GM21360 (cell line): ENCODE results near the gene MAP7D2.
"Not testable (repeated sequence)": the region's sequence is repeated elsewhere in the genome, so short reads cannot be mapped to it uniquely, and the experiment has no call there.

ENCODE experiments used
- ATAC-seq: cut with Tn5 transposase; IDR thresholded peaks from one replicate; pipeline ENCODE4 v1.9.1; 2021; ENCODE audit warnings: mild to moderate bottlenecking, moderate library complexity; ENCODE audit not compliant: unreplicated experiment

Gene MAP7D2

DNA sequence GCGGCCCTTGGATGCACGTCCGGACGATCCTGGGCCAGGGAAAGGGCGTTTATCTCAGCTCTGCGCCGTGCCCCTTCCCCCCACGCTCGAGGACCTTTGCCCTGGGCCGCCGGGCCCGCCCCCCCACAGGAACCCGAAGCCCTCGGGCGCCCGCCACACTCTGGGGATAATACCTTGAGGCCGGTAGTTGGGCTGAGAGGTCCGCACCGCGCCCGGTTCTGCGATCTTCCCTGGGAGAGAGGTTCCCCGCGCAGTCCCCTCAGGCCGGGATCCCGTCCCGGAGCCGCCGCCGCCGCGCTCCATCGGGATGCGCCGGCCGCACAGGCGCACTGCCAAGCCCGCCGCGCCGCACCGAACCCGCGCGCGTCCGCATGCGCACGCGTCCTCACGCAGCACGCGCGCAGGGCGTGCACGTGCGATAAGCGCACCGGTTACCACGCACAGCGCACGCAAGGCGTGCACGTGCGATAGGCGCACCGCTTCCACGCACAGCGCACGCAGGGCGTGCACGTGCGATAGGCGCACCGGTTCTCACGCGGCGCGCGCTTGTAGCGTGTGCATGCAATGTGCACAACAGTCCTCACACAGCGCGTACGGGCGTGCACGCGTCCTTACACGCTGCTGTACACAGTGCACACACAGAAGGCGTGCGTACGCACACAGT, at the start of gene MAP7D2:
MAP7D2 (minus strand) TSS at position 331 of the 664 bp plus-strand sequence; CDS start at position 303, 28 bp downstream.
- ATAC-seq = no peak

DNA sequence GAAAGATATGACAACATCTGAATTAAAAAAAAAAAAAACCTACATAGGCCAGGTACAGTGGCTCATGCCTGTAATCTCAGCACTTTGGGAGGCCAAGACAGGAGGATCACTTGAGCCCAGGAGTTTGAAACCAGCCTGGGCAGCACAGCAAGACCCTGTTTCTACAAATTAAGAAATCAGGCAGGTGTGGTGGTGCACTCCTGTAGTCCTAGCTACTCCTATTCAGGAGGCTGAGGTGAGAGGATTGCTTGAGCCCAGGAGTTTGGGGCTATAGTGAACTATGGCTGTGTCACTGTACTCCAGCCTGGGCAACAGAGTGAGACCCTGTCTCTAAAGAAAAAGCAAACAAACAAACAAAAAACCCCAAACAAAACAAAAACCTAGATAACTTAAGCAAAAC, 45.8 kb upstream of the MAP7D2 start:
- ATAC-seq = not testable (repeated sequence)

DNA sequence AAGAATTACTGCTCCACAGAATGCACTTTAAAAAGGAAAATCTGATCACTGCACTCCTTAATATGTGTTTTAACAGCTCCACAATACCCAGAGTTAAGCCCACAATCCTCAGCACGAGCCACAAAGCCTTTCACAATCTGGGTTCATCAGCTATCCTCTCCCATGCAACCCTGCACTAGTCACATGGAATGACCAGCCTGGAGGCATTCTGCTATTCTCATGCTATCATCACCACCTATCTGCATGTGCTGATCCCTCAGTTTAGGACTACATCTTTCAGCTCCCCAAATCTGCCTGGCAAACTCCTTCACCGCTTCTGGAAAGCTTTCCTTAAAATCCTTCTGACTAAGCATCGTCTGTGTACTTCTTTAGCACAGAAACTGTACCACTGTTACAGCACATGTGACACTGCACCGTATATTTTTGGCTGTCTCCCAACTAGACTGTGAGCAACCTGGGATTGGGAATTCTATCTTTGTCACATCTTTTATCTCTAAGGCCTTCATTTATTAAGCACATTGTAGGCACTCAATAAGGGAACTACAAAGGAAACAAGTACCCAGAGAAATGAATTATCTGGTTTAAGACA, 43.2 kb upstream of the MAP7D2 start:
- ATAC-seq = no peak

DNA sequence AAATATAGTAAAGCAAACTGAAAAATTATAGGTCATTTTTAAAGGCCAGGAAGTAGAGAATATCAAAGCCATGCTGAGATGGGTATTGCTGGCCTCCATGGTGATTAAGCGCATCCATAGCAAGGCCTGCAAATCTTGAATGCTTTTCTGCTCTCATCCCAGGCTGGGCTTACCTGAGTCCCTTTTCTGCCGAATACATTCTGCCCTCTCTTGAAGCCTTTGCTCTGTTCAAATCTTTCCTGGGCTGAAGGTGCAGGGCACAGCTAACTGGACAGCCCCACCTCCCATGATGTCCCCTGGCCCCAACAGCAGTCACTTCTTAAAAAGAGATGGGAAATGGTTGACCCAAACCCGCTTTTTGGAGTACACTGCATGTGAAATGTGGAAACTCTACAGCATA, 35.0 kb upstream of the MAP7D2 start:
- ATAC-seq = no peak

DNA sequence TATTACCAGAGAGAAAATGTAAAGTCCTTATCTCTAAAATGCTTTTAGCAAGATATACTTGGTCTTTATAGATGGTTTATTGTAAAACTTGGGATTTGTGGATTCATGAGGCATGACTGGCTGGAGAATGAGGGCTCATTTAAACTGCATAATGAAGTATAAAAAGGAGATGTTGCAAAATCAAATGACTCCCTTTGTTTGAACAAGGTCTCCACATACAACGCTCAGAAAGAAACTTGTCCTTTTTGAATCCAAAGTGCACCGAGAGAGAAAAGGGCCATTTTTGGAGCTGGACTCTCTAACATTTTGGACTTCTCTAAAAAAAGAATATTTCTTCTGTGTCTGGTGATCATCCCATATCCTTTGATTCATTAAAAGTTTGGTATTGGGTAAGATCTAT, 32.6 kb upstream of the MAP7D2 start:
- no peak for ATAC-seq

DNA sequence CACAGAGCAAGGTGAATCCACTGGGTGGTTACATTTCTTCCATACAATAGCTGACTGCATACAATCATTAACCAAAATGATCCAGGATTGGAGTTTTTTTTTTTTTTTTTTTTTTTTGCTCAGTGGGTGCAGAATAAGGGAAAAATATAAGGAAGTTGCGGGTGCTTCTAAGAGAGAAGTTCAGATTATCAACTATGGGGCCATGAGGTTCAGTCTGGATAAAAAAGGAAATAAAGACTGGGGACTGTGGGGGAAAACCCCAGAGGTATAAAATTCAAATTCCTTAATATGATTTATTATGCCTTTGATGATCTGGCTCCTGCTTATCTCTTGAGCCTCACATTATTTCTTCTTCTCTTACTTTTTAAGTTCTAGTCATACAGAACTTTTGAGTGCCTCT, 30.9 kb upstream of the MAP7D2 start:
- no peak for ATAC-seq

DNA sequence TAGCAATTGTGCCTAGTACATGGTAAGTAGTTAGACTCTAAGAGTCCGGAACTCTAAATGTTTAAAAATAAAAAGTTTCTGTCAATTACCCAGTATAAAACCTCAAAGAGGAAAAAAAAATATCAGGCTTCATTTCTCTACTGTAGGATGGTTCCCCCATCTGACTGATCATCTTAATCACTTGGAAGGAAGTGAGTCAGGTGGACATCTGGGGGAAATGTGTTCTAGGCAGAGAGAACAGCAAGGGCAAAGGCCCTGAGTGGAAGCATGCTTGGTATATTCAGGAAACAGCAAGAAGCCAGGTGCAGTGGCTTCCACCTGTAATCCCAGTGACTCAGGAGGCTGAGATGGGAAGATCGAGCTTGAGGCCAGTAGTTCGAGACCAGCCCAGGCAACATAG, 27.8 kb upstream of the MAP7D2 start:
- no peak for ATAC-seq

DNA sequence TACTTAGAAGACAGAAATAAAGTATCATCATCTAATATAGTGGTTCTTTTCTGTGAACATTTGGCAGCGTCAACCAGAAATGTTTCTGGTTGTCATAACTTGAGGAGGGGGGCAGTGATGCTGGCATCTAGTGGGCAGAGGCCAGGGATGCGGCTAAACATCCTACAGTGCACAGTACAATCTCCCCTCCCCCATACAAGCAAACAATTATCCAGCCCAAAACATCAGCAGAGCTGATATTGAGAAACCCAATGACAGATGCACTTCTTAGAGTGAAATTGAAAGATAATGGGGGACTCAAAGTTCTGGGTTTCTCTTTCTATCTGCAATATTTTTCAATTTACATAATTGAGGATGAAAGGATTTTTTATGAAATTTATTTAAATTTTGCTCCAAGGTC, 26.9 kb upstream of the MAP7D2 start:
- no peak for ATAC-seq

DNA sequence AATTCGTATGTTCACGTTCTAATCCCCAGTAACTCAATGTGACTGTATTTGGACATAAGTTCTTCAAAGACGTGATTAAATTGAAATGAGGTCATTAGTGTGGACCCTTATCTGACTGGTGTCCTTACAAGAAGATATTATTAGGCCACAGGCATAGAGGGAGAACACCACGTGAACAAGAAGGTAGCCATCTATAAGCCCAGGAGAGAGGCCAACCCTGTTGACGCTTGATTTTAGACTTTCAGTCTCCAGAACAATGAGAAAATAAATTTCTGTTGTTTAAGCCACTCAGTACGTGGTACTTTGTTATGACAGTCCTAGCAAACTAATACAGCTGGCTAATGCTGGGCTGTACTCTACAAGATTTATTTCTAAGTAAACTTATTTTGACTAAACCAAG, 26.4 kb upstream of the MAP7D2 start:
- ATAC-seq = no peak

DNA sequence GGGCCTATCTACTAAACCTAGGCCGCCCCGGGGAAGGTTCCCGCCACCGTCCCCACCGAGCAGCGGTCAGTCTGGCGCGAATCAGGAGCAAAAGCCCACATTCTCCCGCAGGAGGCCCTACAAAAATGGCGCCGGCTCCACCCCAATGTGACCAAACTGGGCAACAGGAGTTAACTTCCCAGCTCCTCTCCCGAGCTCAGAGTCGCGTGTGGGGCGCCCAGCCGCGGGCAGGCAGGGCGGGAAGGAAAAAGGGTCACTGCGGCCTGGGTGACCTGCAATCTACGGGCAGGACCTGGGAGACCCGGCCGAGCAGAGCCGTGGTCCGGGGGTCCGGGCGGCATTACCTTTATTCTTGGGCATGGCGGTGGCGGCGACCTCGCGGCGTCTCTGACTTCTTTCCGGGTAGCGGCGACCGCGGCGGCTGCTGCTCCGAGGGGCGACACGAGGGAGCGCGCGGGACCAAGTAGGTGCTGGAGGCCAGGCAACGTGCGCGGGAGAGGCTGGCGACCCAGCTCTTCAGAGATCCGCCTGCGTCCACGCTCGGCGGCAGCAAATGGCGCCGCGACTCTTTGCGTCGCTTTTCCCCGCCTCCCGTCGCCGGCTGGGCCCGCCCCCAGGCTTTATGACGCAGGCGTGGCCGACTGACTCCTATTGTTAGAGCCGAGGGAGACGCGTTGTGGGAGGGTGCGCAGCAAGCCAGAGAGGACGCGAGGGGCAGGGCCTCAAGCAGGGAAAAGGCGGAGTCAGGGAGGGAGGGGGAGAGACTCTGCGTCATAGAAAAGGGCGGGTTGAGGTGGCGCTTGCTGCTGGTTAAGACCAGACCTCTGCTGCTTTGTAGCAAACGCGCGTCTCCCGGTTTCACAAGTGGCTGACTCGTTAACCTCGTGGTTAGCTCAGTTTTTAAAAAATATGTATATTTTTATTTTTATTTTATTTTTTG, 24.8 kb upstream of the MAP7D2 start, which contains the start of gene EIF1AX:
EIF1AX (minus strand) TSS at position 558 of the 940 bp plus-strand sequence; CDS start at position 360, 198 bp downstream.
- peak; percentile 99 for ATAC-seq

DNA sequence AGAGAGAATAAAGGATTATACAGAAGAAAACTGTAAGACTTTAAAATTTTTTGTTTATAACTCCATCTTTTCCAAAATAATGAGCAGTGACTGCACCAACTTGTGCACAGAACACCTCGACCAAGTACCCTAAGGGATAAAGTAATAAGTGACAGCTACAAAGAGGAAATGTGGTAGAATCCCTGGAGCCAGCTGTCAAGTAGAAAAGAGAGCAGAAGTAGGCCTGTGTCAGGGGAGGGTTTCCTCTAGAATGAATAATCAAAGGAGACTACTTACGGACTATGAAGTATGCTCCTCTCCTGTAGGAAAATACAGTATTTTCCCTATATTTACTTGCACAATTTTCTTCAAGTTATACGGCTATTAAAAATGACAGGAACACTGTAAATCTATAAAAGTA, 23.7 kb upstream of the MAP7D2 start:
- ATAC-seq = no peak

DNA sequence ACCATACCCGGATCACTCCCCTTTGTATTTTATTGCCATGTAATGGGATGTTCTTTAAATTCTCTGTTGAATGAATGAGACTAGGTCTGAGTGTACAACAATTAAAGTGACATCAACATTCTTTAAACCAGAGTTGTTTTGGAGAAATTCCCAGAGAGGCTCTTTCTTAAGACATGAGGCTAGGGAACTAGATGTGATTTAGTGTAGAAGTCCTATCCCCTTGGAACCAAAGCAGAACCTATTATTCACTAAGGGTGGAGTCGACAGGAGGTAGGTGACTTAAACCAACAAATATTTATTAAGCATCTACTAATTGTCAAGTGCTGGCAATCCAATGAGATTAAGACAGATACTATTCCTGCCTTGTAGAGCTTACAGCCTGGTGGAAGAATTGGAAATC, 23.3 kb upstream of the MAP7D2 start:
- no peak for ATAC-seq

DNA sequence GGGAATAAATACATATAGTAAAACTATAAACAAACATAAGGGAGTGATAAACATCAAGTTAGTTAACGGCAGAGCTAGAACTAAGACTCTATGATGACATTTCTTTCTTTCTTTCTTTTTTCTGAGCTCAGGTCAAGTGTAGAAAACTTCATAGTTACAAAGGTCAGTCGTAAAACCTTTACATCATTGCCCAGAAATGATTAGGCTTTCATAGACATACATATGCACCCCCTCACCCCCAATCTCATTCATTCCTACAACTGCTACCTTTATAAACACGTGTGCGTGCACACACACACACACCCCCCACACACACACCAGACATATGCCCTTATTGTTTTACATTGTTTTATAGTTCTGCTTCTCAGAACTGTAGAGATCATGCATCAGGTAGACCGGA, 19.2 kb upstream of the MAP7D2 start:
- ATAC-seq = no peak

DNA sequence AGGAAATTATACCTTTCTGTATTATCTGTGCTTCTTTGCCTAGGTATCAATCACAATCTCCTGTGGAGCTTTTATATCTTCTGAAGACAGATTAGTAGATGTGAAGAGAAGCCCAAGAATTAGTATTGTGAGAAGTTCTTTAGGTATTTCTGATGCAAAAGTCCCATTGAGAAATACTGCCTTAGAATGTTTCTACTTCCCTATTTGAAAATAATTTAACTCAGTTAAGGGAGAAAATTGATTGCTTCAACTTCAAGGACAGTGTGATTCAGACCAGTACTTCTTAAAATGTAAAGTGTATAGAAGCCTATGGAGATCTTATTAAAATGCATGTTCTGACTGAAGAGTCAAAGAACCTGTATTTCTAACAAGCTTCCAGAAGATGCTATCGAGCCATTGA, 16.0 kb upstream of the MAP7D2 start:
- no peak for ATAC-seq

DNA sequence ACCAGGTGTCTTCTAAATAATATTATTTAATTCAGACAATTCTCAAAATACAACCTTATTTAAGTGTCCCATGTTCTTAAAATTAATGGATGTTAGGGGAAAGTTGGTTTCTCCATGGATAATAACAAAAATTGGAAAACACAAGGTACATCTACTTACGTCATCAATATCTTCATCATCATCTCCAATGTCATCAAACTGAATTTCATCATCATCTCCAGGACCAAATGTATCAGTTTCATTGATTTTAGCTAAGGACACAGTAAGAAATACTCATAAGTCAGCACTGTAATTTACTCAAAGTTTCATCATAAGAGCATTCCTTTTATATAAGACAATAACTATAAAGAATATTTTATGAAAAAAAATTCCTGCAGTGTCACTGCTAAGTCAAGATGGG, 13.7 kb upstream of the MAP7D2 start:
- ATAC-seq = no peak

DNA sequence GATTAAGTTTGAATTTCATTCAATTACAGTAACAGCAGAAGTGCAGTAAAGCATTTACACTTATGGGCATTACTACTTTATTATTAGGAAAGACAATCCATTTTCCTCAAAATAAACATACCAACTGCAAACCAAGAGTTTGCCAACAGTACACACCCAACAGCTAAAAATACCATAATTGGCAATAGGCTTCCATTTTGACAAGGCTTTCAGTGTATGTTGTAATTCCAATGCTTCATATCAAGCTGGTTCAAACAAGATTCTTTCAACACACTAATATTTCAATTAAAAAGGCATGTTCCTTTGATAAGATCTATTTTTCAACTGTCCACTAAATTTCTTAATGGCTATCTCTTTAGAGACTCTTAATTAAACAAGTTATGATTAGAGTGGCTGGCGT, 12.8 kb upstream of the MAP7D2 start:
- no peak for ATAC-seq

DNA sequence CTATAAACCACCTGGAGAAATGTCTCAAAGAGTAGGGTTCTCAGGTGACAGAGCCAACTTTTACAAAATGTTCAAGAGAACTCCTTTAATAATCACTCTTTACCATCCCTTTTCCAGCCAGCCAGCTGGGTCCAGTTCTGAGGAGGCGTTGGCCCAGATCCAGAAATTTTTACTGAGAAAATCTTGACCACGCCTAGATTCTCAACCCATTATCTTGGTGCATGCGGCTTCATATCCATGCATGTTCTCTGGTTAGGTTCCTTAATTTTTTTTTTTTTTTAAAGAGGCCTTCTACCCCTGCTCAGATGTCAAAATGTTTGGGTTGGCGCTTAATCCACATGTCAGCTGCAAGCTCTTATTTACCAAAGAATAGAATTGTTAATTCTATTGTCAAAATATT, 12.0 kb upstream of the MAP7D2 start:
- no peak for ATAC-seq

DNA sequence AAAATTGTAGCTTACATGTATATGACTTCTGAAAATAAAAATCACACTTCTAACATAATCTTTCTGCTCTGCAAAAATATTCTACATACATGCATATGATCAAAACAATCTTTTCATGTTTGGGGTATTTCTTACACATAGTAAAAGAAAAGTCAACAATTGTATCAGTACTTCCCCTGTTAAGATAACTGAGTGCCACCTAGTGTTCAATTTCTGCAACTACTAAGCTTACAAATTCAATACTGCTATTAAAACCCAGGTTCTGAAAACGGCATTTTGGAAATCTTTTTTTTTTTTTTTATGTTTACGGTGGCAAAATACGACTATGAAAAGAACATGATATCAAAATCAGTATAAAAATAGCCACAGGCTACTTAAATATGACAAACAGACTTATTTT, 10.7 kb upstream of the MAP7D2 start:
- ATAC-seq = peak; percentile 61

DNA sequence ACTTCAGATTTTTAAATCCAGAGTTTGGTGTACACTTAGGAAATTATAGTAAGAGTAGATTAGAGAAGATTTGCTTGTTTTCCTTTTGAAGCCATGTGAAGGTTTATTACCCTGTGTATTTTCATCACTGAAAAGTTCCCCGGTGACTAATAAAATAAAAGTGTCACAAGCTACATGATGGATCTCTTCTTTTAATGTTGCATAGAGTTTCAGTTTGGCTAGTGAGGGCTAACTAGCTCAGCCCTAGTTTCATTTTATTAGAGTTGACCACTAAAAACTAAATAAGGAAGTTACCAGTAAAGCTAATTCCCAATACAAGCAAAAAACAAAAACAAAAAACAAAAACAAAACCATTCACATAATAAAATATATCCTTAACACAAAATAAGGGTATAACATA, 10.1 kb upstream of the MAP7D2 start:
- peak; percentile 50 for ATAC-seq

DNA sequence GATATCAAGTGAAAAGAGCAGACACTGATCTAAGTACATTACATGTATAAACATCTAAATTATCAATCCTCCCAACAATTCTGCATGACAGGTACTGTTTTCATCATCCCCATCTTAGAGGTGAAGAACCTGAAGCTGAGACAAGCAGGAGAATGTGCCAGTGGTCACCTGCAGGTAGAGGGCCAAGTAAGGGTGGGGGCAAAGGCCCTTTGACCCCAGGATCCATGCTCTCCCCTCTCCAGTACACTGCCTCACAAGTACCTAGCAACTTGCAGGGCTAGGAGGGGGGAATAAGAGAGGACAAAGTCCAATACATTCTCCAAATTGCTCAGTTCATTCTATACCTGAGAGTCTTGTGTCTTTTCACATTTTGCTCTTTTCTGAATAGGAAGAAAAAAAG, 8.3 kb upstream of the MAP7D2 start:
- ATAC-seq = no peak

DNA sequence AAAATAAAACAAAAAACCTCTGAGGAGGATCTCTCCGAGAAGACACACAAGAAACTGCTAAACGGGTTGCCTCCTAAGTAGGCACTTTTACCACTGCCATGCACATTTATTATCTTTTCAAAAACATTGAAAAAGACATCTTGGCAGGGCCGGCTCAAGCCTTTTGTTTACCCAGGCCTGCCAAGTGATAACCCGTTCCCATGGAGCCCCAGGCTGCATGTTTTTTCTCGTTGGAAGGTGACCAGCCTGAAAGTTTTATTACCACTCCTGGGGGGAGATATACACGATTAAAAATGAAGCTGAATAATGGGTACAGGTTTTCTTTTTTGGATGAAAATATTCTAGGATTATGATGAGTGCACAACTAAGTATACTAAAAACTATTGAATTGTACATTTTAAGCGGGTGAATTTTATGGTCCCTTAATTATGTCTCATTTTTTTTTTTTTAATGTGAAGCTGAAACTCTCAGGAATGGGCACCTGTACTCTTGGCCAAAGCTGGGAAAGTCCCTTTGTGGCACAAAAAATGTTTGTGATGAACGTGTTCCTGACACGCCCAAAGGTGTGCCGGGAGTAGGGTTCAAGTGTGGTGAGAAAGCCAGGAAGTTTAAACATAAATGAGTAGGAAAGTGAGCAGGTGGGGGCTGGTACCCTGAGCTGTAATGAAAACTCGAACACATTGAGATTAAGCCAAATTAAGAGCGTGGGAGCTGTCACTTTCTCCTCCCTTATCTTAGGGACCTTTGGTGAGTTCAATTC, 1.5 kb upstream of the MAP7D2 start:
- no peak for ATAC-seq
